GM12872 (cell line): Measurements from ENCODE around the gene OR52E1.

Source experiments
- TF ChIP-seq, protein P1 (sequence below): IDR thresholded peaks from 3 replicates; pipeline ENCODE4 v1.5.1; 2011; ENCODE audit warnings: low read depth, mild to moderate bottlenecking, low read length, moderate library complexity; ENCODE audit not compliant: insufficient read depth

OR52E1 gene

DNA sequence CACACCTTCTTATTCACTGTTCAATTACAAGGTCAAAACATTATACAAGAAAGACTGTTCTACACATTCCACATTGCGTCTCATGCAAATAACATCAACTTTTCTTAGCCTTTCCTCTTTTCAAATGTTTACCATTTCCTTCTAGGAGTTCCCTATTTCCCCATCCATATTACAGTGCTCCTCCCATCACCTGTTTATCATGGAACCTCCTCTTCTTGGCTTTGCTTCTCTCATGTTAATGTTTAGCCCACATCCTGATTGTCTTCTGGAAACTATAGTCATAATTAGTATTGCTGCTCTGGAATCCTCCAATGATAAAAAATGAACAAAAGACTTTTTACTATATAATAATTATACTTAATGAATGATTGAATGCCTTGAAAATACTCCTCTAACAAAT lies 21.3 kb downstream of the OR52E1 start:
- TF ChIP-seq, protein P1, sequence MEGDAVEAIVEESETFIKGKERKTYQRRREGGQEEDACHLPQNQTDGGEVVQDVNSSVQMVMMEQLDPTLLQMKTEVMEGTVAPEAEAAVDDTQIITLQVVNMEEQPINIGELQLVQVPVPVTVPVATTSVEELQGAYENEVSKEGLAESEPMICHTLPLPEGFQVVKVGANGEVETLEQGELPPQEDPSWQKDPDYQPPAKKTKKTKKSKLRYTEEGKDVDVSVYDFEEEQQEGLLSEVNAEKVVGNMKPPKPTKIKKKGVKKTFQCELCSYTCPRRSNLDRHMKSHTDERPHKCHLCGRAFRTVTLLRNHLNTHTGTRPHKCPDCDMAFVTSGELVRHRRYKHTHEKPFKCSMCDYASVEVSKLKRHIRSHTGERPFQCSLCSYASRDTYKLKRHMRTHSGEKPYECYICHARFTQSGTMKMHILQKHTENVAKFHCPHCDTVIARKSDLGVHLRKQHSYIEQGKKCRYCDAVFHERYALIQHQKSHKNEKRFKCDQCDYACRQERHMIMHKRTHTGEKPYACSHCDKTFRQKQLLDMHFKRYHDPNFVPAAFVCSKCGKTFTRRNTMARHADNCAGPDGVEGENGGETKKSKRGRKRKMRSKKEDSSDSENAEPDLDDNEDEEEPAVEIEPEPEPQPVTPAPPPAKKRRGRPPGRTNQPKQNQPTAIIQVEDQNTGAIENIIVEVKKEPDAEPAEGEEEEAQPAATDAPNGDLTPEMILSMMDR = no peak

DNA sequence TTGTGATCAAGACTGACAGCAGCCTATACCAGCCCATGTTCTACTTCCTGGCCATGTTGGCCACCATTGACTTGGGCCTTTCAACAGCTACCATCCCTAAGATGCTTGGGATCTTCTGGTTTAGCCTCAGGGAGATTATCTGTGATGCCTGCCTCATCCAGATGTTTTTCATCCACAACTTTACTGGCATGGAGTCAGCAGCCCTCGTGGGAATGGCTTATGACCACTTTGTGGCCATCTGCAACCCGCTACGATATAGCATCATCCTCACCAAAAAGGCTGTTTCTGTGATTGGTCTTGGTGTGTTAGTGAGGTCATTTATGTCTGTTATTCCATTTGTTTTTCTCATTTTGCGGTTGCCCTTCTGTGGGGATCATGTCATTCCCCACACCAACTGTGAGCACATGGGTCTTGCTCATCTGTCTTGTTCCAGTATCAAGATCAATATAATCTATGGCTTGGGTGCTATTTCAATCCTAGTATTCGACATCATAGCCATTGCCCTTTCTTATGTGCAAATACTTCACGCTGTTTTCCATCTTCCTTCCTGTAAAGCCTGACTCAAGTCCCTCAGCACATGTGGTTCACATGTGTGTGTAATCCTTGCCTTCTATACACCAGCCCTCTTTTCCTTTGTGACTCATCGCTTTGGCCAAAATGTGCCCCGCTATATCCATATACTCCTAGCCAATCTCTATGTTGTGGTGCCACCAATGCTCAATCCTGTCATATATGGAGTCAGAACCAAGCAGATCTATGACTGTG lies 23.6 kb downstream of the OR52E1 start:
- TF ChIP-seq, protein P1 = no peak

DNA sequence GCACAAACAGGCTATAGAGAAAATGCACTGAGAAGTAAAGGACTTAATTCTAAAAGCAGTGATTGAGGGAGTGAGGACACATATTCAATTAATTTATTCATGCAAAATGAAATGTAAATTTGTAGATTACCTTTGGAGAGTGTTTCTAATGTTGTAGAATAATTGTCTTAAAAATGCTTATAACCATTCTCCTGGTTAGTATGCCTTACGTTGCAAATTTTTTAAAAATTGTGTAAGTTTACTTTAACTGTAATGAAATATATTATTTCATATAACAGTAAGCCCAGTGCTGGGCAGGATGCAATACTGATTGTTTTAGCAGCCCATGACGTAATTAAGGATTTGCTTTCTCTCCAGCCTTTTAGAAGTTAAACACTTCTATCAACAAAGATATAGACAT lies 26.6 kb downstream of the OR52E1 start:
- TF ChIP-seq, protein P1 = no peak

DNA sequence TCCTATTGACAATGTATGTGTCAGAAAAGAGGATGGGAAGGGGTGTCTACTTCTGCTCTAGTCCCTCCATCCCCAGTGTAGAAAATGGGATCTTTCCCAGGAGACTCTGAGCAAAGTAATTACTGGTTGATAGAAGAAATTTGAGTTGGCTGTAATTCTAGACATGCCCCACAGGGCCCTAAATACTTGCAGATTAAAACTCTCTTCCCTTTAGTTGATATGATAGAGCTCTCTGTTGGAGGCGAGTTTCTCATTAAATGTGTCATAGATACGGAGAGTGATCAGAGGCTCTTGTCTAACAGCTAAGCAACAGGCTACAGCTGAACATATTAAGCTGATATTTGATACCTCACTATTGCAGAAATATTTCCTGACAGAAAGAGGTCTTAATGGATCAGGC lies 32.9 kb downstream of the OR52E1 start:
- TF ChIP-seq, protein P1 = no peak

DNA sequence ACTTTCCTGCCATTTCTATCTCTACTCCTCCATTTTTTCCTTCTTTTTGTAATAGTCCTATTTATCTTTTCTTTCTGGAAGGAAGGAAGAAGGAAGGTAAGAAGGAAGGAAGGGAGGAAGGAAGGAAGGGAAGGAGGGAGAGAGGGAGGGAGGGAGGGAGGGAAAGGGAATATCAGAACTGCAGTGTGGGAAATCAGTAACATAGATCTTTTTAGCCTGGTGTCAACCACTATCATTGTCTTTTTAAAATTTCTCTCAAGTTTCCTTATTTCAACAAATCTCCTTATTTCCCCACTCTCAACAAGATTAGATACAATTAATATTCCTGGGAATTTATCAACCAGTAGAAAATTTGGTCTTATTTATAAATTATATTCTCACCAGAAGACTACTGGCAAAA lies 33.7 kb downstream of the OR52E1 start:
- TF ChIP-seq, protein P1 = no peak

DNA sequence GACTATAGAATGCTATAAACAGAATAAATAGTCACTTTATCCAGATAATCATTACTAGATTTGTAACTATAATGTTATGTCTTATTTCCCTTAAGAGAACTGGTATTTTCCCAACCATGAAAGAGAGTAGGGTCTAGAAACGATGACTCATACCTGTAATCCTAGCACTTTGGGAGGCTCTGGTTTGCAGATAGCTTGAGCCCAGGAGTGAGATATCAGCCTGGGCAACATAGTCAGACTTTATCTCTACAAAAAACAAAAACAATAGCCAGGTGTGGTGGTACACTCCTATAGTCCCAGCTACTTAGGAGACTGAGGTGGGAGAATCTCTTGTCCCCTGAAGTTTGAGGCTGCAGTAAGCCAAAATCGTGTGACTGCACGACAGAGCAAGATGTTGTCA lies 37.9 kb downstream of the OR52E1 start:
- TF ChIP-seq, protein P1 = no peak

DNA sequence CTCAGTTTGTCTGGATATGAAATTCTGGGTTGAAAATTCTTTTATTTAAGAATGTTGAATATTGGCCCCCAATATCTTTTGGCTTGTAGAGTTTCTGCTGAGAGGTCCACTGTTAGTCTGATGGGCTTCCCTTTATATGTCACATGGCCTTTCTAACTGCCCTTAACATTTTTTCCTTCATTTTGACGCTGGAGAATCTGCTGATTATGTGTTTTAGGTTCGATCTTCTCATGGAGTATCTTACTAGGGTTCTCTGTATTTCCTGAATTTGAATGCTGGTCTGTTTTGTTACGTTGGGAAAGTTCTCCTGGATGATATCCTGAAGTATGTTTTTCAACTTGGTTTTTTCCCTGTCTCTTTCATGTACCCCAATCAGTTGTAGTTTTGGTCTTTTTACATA lies 46.0 kb downstream of the OR52E1 start:
- TF ChIP-seq, protein P1 = no peak
